Osteocyte (in vitro differentiated cells): ENCODE data around the gene HBA2. TPM values are rescaled to one million over a fixed set of nuclear protein-coding genes. Genes with fewer than 3 reads are reported as not detected.

ENCODE experiments used
- DNase-seq: peaks from one replicate; pipeline ENCODE4 v3.0.0; 2021; ENCODE audit warnings: mixed read lengths; ENCODE audit not compliant: unreplicated experiment; ENCODE audit errors: extremely low spot score
- H3K27ac Mint-ChIP-seq: one replicate; pipeline ENCODE4 v1.8.0; 2021; ENCODE audit warnings: mild to moderate bottlenecking, mixed read lengths; ENCODE audit not compliant: unreplicated experiment
- H3K27me3 Mint-ChIP-seq: one replicate; pipeline ENCODE4 v1.8.0; 2021; ENCODE audit warnings: mixed read lengths; ENCODE audit not compliant: unreplicated experiment
- H3K36me3 Mint-ChIP-seq: one replicate; pipeline ENCODE4 v1.8.0; 2021; ENCODE audit warnings: mixed read lengths; ENCODE audit not compliant: unreplicated experiment
- H3K4me1 Mint-ChIP-seq: one replicate; pipeline ENCODE4 v1.8.0; 2021; ENCODE audit warnings: mixed read lengths; ENCODE audit not compliant: unreplicated experiment
- H3K4me3 Mint-ChIP-seq: one replicate; pipeline ENCODE4 v1.8.0; 2021; ENCODE audit warnings: mild to moderate bottlenecking, moderate library complexity, mixed read lengths; ENCODE audit not compliant: unreplicated experiment
- H3K9me3 Mint-ChIP-seq: one replicate; pipeline ENCODE4 v1.8.0; 2021; ENCODE audit warnings: mixed read lengths; ENCODE audit not compliant: unreplicated experiment
- CTCF ChIP-seq: fragments of 200-600 bp; sonication (generic); IDR thresholded peaks from 2 replicates; pipeline ENCODE4 v1.5.0; 2021; ENCODE audit warnings: antibody characterized with exemption, mild to moderate bottlenecking, moderate library complexity
- total RNA-seq: library from RNA; stranded (reverse); gene quantifications from 2 replicates; pipeline ENCODE4 v1.2.1, GENCODE V29; 2021

The HBA2 gene
- total RNA-seq, 1 donor from 2014 or later, result not detected

GRCh38 chr16:133716-134115 lies 39.0 kb upstream of the HBA2 start:
- Mint-ChIP-seq H3K9me3 (no peaks in the 10 kb centered on the region), H3K4me3 (no peak overlapping the region), H3K36me3 (peaks cover 4% of the 10 kb centered on the region), H3K27me3 (no peaks in the 10 kb centered on the region), H3K27ac (no peak overlapping the region), H3K4me1 (peaks cover 29% of the 10 kb centered on the region)
- no peak for TF ChIP-seq CTCF
- DNase-seq, result no peak

- H3K36me3 Mint-ChIP-seq, result peaks cover 2% of the 10 kb centered on the region
- no peak for TF ChIP-seq CTCF
- no peaks in the 10 kb centered on the region for H3K9me3 Mint-ChIP-seq
- no peaks in the 10 kb centered on the region for H3K27me3 Mint-ChIP-seq
- H3K4me3 Mint-ChIP-seq, result peak overlapping the region; percentile 78
- peaks cover 34% of the 10 kb centered on the region for H3K4me1 Mint-ChIP-seq
- H3K27ac Mint-ChIP-seq, result peak overlapping the region; percentile 61
- no peak for DNase-seq
Observed at GRCh38 chr16:138049-138417, 34.6 kb upstream of the HBA2 start.

- peaks cover 7% of the 10 kb centered on the region for H3K27me3 Mint-ChIP-seq
- peak overlapping the region; percentile 69 for H3K4me3 Mint-ChIP-seq
- peaks cover 26% of the 10 kb centered on the region for H3K4me1 Mint-ChIP-seq
- H3K36me3 Mint-ChIP-seq, result peaks cover 2% of the 10 kb centered on the region
- no peaks in the 10 kb centered on the region for H3K9me3 Mint-ChIP-seq
- H3K27ac Mint-ChIP-seq, result no peak overlapping the region
- no peak for TF ChIP-seq CTCF
- no peak for DNase-seq
Observed at GRCh38 chr16:140175-140857, 32.4 kb upstream of the HBA2 start.

GRCh38 chr16:142405-142967 lies 30.2 kb upstream of the HBA2 start:
- Mint-ChIP-seq H3K27ac (no peak overlapping the region), H3K27me3 (peaks cover 7% of the 10 kb centered on the region), H3K36me3 (no peaks in the 10 kb centered on the region), H3K9me3 (no peaks in the 10 kb centered on the region), H3K4me1 (peaks cover 12% of the 10 kb centered on the region), H3K4me3 (no peak overlapping the region)
- DNase-seq, result no peak
- no peak for TF ChIP-seq CTCF

GRCh38 chr16:143047-143446 lies 29.6 kb upstream of the HBA2 start:
- no peak for TF ChIP-seq CTCF
- H3K9me3 Mint-ChIP-seq, result no peaks in the 10 kb centered on the region
- H3K27ac Mint-ChIP-seq, result no peak overlapping the region
- H3K27me3 Mint-ChIP-seq, result peaks cover 7% of the 10 kb centered on the region
- H3K36me3 Mint-ChIP-seq, result no peaks in the 10 kb centered on the region
- H3K4me3 Mint-ChIP-seq, result no peak overlapping the region
- peaks cover 7% of the 10 kb centered on the region for H3K4me1 Mint-ChIP-seq
- no peak for DNase-seq
